Chondrocyte (in vitro differentiated cells): ENCODE data around the gene PEDS1. TPM values are rescaled to one million over a fixed set of nuclear protein-coding genes. Genes with fewer than 3 reads are reported as not detected.

ENCODE experiments used
- DNase-seq: peaks from one replicate; pipeline ENCODE4 v3.0.0; 2021; ENCODE audit warnings: mixed read lengths, low spot score
- H3K27ac Mint-ChIP-seq: one replicate; pipeline ENCODE4 v1.8.0; 2021; ENCODE audit warnings: mild to moderate bottlenecking, moderate library complexity, mixed read lengths; ENCODE audit not compliant: unreplicated experiment
- H3K27me3 Mint-ChIP-seq: 2 replicates; pipeline ENCODE4 v1.8.0; 2021; ENCODE audit warnings: low read depth, mixed read lengths
- H3K36me3 Mint-ChIP-seq: 2 replicates; pipeline ENCODE4 v1.8.0; 2021; ENCODE audit warnings: low read depth, mixed read lengths
- H3K4me1 Mint-ChIP-seq: 2 replicates; pipeline ENCODE4 v1.8.0; 2021; ENCODE audit warnings: low read depth, mild to moderate bottlenecking, mixed read lengths
- H3K4me3 Mint-ChIP-seq: one replicate; pipeline ENCODE4 v1.8.0; 2021; ENCODE audit warnings: mild to moderate bottlenecking, moderate library complexity, mixed read lengths; ENCODE audit not compliant: unreplicated experiment
- H3K9me3 Mint-ChIP-seq: 2 replicates; pipeline ENCODE4 v1.8.0; 2021; ENCODE audit warnings: low read depth, mixed read lengths
- CTCF ChIP-seq: fragments of 200-600 bp; sonication (generic); IDR thresholded peaks from 2 replicates; pipeline ENCODE4 v1.5.0; 2021; ENCODE audit warnings: antibody characterized with exemption, mild to moderate bottlenecking, moderate library complexity
- total RNA-seq: library from RNA; stranded (reverse); gene quantifications from 3 replicates; pipeline ENCODE4 v1.2.1, GENCODE V29; 2021

The PEDS1 gene
- total RNA-seq, 1 donor from 2014 or later, result 42.3 TPM

- no peak for TF ChIP-seq CTCF
- no peaks in the 10 kb centered on the region for H3K27me3 Mint-ChIP-seq
- peaks cover 11% of the 10 kb centered on the region for H3K36me3 Mint-ChIP-seq
Observed at GRCh38 chr20:50198716-50199115, 45.2 kb upstream of the PEDS1 start.

GRCh38 chr20:50198180-50198666 lies 44.7 kb upstream of the PEDS1 start:
- no peak for DNase-seq
- Mint-ChIP-seq H3K4me1 (peaks cover 25% of the 10 kb centered on the region), H3K27me3 (no peaks in the 10 kb centered on the region), H3K27ac (no peak overlapping the region), H3K9me3 (peaks cover 16% of the 10 kb centered on the region), H3K36me3 (peaks cover 9% of the 10 kb centered on the region), H3K4me3 (no peak overlapping the region)
- no peak for TF ChIP-seq CTCF

More at GRCh38 chr20:50198716-50199115, 45.2 kb upstream of the PEDS1 start:
- Mint-ChIP-seq H3K9me3 (peaks cover 21% of the 10 kb centered on the region), H3K27ac (no peak overlapping the region), H3K4me3 (no peak overlapping the region), H3K4me1 (peaks cover 20% of the 10 kb centered on the region)
- no peak for DNase-seq

GRCh38 chr20:50197463-50198179 lies 44.1 kb upstream of the PEDS1 start:
- H3K9me3 Mint-ChIP-seq, result peaks cover 10% of the 10 kb centered on the region
- peaks cover 30% of the 10 kb centered on the region for H3K4me1 Mint-ChIP-seq
- TF ChIP-seq CTCF, result no peak
- H3K4me3 Mint-ChIP-seq, result no peak overlapping the region
- peaks cover 15% of the 10 kb centered on the region for H3K36me3 Mint-ChIP-seq
- no peaks in the 10 kb centered on the region for H3K27me3 Mint-ChIP-seq
- DNase-seq, result no peak
- H3K27ac Mint-ChIP-seq, result peak overlapping the region; percentile 49

- Mint-ChIP-seq H3K36me3 (peaks cover 14% of the 10 kb centered on the region), H3K27ac (peak overlapping the region; percentile 49), H3K27me3 (no peaks in the 10 kb centered on the region), H3K9me3 (peaks cover 9% of the 10 kb centered on the region), H3K4me1 (peaks cover 33% of the 10 kb centered on the region), H3K4me3 (no peak overlapping the region)
- TF ChIP-seq CTCF, result no peak
- no peak for DNase-seq
Observed at GRCh38 chr20:50196896-50197295, 43.4 kb upstream of the PEDS1 start.

- Mint-ChIP-seq H3K4me1 (peaks cover 33% of the 10 kb centered on the region), H3K27me3 (no peaks in the 10 kb centered on the region), H3K36me3 (peaks cover 14% of the 10 kb centered on the region), H3K4me3 (no peak overlapping the region), H3K9me3 (peaks cover 9% of the 10 kb centered on the region), H3K27ac (peak overlapping the region; percentile 64)
- no peak for TF ChIP-seq CTCF
- DNase-seq, result no peak
Observed at GRCh38 chr20:50196248-50196647, 42.7 kb upstream of the PEDS1 start.
